HL-60 (cell line): ENCODE measurements around the gene RORC.

Experiments
- GABPA ChIP-seq: IDR thresholded peaks from 2 replicates; pipeline ENCODE4 v1.6.1; 2012; ENCODE audit warnings: low read depth
- POLR2AphosphoS5 ChIP-seq: IDR thresholded peaks from 2 replicates; pipeline ENCODE4 v1.6.1; 2012; ENCODE audit warnings: low read depth
- TF ChIP-seq, protein P1 (sequence below): IDR thresholded peaks from one replicate; pipeline ENCODE4 v1.5.1; 2011; ENCODE audit warnings: low read length, control low read depth, inconsistent platforms; ENCODE audit not compliant: insufficient read depth
- TF ChIP-seq, protein P2 (sequence below): IDR thresholded peaks from 2 replicates; pipeline ENCODE4 v1.6.1; 2012; ENCODE audit warnings: low read depth; ENCODE audit not compliant: insufficient replicate concordance

DNA sequence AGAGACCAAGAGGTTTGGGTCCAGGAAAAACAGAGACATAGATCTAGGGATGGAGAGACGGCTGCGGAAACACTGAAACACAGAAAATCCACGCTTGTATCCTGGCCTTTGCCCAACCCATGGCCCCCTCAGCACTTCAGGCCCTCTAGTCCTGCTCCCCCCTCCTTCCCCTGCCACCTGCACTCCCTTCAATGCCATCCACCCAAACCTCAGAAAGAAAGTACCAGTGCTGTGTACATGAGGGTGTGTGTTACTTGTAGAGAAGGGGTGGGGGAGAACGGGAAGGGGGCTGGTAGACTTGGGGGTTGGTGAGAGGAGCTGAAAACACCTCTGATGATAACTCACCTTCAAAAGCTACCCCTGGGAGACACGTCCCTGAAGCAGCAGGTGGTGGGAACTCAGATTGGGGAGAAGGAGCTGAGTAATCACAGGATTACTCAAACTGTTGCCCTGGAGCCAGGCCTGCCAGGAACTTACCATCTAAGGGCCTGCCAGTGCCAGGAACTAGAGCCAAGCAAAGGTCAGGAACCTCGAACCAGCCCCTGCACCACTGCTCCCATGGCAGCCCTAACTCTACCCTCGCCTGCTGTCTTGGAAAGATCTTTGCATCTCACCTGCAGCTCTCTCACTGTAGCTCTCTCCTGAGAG, 11.5 kb downstream of the RORC start:
- TF ChIP-seq, protein P1, sequence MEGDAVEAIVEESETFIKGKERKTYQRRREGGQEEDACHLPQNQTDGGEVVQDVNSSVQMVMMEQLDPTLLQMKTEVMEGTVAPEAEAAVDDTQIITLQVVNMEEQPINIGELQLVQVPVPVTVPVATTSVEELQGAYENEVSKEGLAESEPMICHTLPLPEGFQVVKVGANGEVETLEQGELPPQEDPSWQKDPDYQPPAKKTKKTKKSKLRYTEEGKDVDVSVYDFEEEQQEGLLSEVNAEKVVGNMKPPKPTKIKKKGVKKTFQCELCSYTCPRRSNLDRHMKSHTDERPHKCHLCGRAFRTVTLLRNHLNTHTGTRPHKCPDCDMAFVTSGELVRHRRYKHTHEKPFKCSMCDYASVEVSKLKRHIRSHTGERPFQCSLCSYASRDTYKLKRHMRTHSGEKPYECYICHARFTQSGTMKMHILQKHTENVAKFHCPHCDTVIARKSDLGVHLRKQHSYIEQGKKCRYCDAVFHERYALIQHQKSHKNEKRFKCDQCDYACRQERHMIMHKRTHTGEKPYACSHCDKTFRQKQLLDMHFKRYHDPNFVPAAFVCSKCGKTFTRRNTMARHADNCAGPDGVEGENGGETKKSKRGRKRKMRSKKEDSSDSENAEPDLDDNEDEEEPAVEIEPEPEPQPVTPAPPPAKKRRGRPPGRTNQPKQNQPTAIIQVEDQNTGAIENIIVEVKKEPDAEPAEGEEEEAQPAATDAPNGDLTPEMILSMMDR: no peak
- no peak for TF ChIP-seq POLR2AphosphoS5
- TF ChIP-seq, protein P2, sequence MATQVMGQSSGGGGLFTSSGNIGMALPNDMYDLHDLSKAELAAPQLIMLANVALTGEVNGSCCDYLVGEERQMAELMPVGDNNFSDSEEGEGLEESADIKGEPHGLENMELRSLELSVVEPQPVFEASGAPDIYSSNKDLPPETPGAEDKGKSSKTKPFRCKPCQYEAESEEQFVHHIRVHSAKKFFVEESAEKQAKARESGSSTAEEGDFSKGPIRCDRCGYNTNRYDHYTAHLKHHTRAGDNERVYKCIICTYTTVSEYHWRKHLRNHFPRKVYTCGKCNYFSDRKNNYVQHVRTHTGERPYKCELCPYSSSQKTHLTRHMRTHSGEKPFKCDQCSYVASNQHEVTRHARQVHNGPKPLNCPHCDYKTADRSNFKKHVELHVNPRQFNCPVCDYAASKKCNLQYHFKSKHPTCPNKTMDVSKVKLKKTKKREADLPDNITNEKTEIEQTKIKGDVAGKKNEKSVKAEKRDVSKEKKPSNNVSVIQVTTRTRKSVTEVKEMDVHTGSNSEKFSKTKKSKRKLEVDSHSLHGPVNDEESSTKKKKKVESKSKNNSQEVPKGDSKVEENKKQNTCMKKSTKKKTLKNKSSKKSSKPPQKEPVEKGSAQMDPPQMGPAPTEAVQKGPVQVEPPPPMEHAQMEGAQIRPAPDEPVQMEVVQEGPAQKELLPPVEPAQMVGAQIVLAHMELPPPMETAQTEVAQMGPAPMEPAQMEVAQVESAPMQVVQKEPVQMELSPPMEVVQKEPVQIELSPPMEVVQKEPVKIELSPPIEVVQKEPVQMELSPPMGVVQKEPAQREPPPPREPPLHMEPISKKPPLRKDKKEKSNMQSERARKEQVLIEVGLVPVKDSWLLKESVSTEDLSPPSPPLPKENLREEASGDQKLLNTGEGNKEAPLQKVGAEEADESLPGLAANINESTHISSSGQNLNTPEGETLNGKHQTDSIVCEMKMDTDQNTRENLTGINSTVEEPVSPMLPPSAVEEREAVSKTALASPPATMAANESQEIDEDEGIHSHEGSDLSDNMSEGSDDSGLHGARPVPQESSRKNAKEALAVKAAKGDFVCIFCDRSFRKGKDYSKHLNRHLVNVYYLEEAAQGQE: no peak
- TF ChIP-seq GABPA: no peak
